Islet precursor cell (in vitro differentiated cells): ENCODE results near the gene SLC7A6OS.

Experiments used
- DNase-seq: peaks from one replicate; pipeline ENCODE4 v3.0.0-alpha.2; 2018

Gene SLC7A6OS

DNA sequence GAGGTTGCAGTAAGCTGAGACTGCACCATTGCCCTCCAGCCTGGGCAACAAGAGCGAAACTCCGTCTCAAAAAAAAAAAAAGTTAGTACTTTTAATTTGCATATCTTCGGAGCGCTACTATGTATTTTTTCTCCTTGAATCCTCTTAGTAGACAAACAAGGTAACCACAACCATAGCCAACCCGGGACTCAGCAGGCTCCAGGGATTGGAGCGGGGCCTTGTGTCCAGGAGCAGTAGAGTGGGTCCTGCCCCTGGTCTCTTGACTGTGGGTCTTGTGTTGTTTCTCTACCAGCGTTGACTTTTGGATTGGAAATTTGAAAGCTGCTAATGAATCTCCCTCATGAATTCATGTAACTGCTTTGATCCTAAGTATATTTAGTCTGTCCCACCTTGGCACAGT, 32.4 kb upstream of the SLC7A6OS start:
- DNase-seq: no peak

DNA sequence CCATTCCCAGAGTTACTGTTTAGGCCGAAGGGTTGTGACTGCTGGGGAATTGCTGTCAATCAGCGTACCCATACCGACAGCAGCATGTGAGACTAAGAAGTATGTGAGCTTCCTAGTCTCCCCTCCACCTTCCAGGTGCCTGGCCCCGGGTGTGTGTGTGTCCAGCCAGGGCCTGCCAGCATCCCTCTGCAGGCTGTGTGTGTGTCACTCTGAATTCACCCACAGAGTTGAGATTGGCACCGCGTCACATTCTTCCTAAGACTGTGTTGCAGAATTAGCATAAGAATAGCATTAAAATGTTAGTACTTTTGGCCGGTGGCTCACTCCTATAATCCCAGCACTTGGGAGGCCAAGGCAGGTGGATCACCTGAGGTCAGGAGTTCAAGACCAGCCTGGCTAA, 31.9 kb upstream of the SLC7A6OS start:
- no peak for DNase-seq

DNA sequence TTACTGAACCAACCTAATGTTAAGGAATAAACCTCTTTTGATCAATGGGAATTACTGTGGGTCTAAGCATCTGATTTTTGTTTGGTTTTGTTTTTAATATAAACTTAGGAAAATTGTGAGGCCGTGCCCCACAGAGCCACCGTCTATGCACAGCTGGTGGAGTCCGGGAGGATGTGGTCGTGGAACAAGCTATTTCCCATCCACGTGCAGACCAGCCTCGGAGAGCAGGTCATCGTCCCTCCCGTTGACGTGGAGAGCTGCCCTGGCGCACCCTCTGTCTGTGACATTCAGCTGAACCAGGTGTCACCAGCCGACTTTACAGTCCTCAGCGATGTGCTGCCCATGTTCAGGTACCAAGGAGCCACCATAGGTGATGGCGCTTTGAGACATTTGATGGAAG, 28.5 kb upstream of the SLC7A6OS start:
- DNase-seq: no peak

DNA sequence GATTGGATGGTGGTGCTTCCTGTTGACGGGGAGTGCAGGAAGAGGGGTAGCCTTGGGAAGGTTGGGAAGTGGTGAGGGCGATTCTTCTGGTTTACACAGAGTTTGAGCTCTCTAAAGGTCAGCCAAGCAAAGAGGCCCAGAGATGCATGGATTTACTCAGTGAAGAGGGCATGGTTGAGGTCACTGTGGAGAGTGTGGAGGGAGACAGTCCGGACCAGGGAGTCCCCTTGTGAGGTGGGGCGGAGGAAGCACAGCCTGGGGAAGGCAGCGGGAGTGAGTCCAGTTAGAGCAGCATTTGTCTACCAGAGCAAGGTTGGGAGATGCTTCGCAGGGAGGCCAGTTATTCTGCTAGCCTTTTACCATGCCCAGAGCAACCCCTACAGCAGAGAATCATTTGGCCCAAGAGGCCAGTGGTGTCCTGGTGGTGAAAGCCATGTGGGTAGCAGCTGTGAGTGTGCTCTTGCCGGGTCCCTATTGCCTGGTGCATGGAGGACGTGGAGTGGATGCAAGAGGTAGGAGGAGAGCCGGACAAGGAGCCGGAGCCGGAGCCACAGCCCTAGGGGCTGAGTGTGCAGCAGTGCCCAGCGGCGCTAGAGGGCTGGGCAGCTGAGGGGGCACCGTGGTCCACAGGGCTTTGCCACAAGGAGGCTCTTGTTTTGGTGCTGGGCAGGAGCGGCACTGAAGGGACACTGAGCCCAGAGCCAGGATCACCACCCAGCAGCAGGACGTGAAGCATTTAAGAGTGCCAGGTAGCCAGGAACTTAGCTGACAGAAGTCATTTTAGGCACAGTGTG, 27.8 kb upstream of the SLC7A6OS start:
- no peak for DNase-seq

DNA sequence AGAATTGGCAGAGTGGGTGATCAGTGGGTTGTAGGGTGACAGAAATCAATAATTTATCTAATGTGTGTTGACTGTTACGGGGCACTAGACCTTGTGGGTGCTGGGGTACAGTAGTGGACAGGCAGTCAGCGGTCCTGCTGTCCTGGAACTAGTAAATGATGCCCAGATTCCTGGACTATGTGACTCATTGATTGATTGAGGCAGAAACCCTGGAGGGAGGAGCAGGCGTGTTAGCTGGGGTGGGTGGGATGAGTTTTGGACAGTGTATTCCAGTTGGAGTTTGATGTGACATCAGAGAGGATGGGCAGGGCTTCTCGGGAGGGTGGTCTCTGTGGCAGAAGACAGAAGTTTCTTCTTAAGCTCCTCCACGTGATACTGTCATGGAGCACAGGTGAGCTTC, 24.4 kb upstream of the SLC7A6OS start:
- DNase-seq: no peak

DNA sequence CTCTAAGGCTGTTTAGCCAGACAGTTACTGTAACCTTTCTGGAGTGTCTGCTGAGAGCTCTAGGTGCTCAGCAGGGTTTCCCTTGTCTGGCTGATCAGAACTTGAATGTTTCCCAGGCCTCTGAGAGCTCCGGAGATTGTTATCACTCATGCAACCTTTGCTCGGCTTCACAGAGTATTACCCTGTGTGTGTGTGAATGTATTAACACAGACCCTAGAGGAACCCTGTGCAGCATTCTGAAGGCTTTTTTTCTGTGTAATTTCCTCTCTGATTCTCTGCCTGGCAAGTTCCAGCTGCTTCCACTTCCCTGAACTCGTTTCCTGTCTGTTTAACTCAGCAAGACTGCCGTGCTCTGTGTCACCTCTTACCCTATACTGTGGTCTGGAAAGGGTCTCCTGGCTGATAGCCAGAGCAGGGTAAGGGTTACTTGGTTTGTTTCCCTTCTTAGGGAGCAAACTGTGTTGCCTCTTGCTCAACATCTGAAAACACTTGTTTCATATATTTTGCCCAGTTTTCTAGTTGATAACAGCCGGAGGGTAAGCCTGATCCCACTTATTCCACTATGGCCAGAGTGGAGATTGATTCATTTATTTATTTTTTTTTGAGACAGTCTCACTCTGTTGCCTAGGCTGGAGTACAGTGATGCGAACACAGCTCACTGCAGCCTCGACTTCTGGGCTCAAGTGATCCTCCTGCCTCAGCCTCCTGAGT, 21.8 kb upstream of the SLC7A6OS start:
- DNase-seq: peak; percentile 85

DNA sequence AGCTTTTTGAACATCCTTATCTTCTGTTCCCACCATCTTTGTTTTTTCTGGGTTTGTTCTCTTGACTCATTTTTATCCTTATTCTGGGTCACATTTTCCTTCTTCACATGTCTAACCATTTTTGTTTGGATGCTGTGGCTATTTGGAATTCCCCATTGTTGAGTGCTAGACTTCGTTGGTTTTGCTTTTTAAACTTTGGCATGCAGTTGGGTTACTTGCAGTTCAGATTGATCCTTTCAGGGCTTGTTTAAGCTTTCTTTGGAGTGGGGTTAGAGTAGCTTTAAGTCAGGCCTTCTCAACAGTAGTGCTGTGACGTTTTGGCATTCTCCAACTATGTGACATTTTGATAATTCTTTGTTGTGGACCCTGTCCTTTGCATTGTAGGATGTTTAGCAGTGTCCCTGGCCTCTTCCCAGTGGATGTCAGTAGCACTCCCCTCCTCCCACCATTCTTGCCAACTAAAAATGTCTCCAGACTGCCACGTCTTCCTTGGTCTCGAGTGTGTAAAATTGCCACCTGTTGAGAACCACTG, 21.2 kb upstream of the SLC7A6OS start:
- DNase-seq: no peak

DNA sequence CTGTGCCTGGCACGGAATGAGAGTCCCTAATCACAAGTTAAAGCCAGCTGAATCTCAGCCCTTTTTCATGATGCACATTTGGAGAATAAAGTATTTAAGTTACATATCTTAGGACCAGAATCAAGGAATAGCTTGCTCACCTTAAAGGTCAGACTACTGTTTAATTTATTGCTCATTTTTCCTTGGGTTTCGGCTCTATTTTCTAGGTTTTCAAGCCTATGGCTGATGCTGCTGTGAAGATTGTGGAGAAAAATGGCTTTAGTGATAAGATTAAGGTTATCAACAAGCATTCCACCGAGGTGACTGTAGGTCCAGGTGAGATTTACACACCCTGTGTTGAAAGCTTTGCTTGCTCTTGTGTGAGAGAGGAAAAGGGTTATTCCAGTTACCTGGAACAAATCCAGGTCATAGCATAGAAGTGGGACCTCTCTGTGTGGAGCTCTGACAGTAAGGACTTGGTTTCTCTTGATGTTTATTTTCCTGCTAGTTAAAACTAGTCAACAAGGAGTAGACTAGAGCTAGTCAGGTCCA, 18.2 kb upstream of the SLC7A6OS start:
- DNase-seq: no peak

DNA sequence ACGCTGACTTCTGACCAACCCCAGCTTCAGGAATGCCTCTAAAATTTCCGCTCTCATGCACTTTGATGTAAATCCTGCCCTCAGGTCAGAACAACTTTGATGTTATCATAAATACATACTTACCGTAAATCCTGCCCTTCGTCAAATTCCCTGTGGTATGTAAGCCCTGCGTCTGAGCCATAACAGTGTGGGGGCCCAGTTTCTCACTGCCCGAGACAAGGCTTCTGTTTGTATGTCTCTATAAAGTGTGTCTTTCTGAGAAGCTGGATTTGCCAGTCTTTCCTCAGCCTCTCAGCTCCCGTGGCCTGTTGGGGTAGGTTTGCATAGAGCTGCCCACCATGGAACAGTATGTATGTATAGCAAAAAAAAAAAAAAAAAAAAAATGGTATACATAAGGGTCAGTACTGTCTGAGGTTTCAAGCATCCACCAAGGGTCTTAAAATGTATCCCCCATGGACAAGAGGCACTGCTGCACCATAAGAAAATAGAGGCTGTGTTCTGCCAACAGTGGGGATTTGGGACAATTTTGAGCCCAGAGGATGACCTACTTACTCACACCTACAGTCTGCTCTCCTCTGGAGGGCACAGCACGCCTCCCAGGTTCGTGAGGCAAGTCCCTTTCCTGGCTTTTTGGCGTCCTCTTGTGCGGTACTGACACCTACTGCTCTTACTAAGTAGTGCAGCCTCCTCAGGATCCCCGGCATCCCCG, 17.6 kb upstream of the SLC7A6OS start:
- peak; percentile 94 for DNase-seq

DNA sequence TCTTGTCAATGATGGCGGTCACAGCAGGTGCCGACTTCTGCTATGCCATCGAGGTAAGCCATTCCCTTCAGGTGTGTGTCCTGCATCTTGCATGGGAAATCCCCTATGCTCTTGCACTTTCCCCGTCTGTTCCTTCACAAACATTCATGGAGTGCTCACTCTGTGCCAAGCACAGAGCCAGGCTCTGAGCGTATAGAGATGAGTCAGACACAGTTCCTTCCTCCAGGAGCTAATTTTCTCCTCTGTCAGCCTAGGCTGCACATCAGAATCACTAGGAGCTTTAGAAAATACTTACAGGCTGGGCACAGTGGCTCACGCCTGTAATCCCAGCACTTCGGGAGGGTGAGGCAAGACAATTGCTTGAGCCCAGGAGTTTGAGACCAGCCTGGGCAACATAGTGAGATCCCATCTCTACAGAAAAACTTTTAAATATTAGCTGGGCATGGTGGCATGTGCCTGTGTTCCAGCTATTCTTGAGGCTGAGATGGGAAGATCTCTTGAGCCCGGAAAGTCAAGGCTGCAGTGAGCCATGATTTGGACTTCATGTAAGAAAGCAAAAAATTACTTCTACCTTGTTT, 14.1 kb upstream of the SLC7A6OS start:
- DNase-seq: no peak

DNA sequence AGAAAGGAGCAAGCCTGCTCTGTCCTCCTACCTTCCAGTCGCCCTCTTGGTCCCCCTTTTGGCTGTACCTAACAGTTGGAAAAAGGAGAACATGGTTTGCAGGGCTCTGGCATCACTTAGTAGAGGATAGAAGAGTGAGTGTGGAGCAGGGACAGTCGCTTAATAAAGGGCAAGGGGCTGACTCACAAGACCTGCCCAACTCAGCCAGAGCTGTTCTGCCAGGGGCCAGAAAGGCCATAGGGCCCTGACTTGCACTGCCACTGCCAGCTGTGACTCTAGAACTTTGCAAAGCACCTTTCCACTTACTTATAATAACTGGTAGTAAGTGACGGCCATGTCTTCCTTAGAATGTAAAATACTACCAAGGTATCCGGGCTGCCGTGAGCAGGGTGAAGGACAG, 13.6 kb upstream of the SLC7A6OS start:
- no peak for DNase-seq

DNA sequence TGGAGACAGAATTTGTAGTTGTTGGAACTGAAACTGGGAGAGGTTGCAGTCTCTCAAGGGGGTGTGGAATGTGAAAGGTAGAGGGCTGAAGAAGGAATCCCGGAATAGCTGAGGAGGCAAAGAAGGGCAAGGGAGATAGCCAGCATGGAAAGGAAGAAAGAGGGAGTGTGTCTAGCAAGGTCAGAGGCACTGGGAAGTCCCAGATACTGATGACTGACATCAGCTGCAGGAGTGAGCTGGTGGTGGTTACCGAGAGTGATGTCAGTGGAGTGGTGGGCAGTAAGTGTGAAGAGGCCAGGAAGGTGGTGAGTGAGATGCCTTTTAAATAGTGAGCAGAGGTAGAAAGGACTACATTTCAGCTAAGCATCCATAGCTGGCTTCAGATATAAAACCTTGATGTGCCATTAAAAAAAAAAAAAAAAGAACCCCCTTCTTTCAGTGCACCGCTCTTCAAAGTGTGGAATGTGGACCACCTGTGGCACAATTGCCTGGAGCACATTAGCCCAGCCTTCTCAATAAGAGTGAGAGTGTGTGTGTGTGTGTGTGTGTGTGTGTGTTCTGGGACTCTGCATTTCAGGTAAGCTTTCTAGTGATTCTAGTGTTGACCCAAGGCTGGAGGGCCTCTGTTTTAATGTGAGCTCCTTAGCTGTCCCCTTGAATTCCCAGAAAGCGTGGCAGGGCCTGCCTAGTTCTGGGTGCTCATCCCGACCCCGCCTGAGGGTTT, 8.6 kb upstream of the SLC7A6OS start:
- no peak for DNase-seq

DNA sequence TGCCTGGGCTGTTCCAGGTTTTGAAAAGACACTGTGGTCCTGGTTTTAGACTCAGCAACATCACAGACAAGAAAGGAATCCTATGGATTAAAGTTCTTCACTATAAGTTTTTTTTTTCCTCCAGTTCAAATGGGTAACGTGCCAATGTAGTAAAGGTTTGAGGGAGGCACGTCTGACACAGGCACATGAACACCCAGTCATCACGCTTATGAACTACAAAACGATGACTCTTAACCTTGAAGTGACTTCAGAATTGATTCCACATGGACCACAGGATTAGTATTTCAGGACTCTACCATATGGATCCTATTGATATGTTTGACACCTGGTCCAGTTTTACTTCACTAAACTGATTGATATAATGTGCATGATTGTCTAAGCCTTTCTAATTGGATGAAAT, 2.4 kb upstream of the SLC7A6OS start:
- no peak for DNase-seq

DNA sequence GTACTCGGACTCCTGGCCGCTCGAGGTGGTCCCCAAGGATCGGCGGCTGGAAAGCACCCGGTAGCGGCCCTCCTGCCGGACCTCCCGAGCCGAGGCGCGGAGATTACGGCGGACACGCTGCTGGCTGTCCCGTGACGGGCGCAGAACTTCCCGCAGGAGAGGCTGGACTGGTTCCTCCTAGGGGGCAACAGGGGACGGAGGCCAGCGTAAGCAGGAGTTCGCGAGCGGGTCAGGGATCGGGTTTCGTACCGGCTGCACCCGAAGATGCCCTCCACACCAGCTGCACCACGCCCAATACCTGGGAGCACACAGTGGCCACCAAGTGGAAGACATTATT, 341 bp downstream of the SLC7A6OS start:
- DNase-seq: no peak

DNA sequence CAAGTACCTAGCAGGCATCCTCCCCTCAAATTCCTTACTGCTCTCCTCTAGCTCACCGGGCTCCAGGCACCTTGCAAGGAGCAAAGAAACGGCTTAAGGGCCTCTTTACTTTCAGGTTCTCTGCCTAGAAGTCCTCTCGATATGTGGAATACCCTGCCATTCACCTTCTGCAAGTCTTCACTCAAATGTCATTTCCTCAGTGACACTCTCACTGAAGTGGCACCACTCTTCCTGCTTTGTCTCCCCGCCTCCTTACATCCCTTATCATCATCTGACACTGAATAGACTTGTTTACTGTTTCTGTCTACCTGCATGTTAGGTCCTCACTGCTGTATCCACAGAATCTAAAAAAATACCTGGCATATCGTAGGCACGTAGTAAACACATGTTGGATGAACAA, 947 bp downstream of the SLC7A6OS start:
- no peak for DNase-seq

DNA sequence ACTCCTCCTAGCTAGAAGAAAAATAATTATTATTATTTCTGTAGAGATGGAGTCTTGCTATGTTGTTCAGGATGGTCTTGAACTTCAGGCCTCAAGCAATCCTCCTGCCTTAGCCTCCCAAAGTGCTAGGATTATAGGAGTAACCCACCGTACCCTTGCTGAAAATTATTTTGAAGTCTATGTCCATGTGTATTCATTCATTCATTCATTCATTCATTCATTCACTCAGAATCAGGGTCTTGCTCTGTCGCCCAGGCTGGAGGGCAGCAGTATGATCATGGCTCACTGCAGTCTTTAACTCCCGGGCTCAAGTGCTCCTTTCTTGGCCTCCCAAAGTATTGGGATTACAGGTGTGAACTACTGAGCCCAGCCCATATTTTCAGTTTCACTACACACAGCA, 4.1 kb downstream of the SLC7A6OS start:
- no peak for DNase-seq

DNA sequence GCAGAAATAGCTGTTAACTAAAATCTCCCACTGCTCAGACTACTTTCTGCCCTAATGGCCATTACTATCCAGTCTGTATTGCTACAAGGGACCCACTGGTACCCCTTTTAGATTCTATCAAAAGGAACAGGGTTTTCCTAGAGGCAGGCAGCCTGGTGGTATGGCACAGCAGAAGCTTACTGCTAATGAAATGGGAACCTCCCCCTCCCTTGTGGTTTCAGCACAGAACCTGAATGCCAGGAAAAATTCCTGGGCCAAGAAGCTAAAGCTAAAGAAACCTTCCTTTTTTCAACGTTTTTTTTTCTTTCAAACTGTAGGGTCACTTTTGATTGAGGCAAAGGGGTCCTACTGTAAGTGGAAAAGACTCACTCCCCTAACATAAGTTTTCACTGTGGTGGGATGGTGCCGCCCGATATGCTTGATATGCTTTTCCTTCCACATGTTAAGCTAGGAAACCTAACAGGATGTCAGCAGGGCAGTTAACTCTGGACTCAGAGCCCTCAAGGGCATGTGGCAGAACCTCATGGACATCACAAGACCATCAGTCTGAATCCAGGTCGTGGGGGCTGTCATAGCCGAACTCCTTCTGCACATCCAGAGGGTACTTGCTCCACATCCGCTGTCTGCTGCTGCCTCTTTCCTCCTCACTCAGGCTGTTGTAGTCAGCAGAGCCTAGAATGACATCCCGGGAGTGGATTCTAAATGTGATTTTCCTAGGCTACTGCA, 9.8 kb downstream of the SLC7A6OS start:
- DNase-seq: no peak

DNA sequence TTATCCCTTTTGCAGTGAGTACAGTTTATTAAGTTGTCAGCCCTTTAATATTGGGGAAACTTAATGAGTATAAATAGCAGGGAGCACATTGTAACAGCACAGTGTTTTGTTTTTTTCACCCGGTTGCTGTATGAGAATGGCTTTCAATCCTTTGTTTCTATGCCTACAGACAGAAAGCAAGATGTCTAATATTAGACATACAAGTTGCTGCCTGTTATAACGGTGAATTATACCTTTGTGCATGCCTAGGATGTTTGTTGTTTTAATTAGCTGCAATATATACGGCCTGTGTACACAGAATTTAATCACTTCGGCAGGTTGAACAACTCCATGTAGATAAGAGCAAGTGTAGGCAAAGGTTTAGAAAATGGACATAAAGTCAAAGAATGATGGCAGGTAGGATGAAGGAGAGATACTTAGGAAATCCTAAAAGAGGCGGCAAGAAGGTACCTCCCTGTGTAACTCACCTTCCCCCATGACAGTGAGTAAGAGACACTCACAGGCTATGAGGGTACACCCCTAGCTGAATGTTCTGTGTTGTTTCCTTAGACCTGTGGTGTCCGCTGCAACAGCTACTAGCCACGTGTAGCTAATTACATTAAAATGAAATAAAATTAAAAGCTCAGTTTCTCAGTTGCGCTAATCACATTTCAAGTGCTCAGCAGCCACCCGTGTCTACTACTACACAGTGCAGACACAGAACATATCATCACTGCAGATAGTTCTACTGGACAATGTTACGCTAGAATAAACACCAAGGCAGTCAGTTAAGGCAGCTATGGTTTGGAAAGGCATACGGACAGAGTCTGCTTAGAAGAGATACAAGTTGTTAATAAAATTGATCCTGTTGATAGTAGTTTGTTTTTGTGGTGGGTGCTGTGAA, 10.9 kb downstream of the SLC7A6OS start:
- DNase-seq: no peak

DNA sequence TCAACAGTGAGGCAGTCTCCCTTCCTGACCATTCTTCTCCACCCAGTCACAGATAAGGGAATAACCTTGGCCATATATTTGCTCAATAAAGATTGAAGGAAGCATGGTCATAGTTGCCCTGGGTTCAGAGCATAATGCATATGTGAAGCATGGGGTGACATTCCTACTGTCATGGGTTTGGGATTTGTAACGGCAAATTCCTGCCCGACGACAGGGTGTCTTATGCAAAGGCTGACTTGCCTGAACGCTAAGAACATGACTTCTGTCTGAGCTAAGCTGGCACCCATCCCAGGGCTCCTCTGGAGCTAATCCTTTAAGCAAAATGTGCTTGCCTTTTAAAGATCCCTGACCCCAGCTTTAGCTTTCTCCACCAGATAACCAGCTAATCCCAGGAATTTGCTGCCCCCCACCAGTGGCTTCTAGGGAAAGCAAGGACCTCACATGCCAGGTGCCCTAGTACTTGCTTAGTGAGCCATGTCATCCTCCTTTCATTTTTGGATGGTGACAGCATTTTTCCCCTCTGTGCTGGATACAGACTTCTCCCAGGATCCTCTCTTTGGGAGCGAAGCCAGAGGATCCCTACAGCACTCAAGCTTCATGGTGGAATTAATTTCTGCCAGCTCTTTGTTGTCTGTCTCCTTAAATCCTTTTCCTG, 11.7 kb downstream of the SLC7A6OS start:
- no peak for DNase-seq

DNA sequence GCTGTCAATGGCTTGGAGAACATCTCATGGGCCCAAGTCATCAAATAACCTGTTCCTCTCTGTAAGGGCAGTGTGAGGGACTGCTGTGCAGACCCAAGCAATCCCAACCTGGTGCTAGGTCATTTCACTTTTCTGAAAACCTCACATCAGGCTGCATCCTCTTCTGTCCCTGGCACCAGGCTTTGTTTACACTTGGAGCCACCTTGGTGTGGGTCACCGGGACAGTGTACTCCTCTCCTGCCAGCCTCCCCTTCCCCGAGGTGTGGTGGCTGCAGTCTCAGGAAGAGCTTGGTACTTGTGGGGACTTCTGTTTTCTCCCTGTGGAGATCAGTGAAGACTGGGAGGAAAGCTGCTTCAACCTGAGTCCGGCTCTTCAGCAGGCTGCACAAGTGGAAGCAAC, 12.4 kb downstream of the SLC7A6OS start:
- DNase-seq: no peak
